ENCODE results near the gene TEX9.

TEX9 gene

GRCh38 chr15:56356616-56357015 is 8.6 kb upstream of the TEX9 start:
- Histone ChIP-seq H4K20me1 (ENCODE audit: insufficient read depth, low read length) (no peaks in the 10 kb centered on the region), H3K4me1 (ENCODE audit: low read length) (peaks cover 9% of the 10 kb centered on the region), H3K9ac (ENCODE audit: low read length) (no peak overlapping the region), H3K36me3 (replicated peaks; ENCODE audit: low read depth, low read length) (no peaks in the 10 kb centered on the region), H3K9me3 (ENCODE audit: insufficient read depth, low read length) (no peaks in the 10 kb centered on the region), H3K27me3 (ENCODE audit: low read depth, low read length) (no peaks in the 10 kb centered on the region), H3K4me2 (ENCODE audit: low read length) (peak overlapping the region; percentile 12), H3K27ac (ENCODE audit: low read length) (no peak overlapping the region), H2AFZ (ENCODE audit: low read depth, low read length) (no peak overlapping the region), H3K4me3 (ENCODE audit: low read length) (no peak overlapping the region), H3K79me2 (ENCODE audit: low read length) (no peaks in the 10 kb centered on the region)
- TF ChIP-seq EZH2phosphoT487 (IDR thresholded peaks at IDR 0.05; ENCODE audit: low read depth) (no peak), CTCF (IDR thresholded peaks at IDR 0.05; ENCODE audit: low read depth, low read length) (no peak)

GRCh38 chr15:56358604-56359003 is 6.6 kb upstream of the TEX9 start:
- peaks cover 9% of the 10 kb centered on the region for H3K4me1 ChIP-seq (ENCODE audit: low read length)
- no peaks in the 10 kb centered on the region for H3K36me3 ChIP-seq (replicated peaks; ENCODE audit: low read depth, low read length)
- H3K9me3 ChIP-seq (ENCODE audit: insufficient read depth, low read length), result no peaks in the 10 kb centered on the region
- H2AFZ ChIP-seq (ENCODE audit: low read depth, low read length), result no peak overlapping the region
- no peaks in the 10 kb centered on the region for H3K79me2 ChIP-seq (ENCODE audit: low read length)
- H3K4me2 ChIP-seq (ENCODE audit: low read length), result no peak overlapping the region
- no peak overlapping the region for H3K9ac ChIP-seq (ENCODE audit: low read length)
- no peak overlapping the region for H3K4me3 ChIP-seq (ENCODE audit: low read length)
- H3K27ac ChIP-seq (ENCODE audit: low read length), result no peak overlapping the region
- no peaks in the 10 kb centered on the region for H3K27me3 ChIP-seq (ENCODE audit: low read depth, low read length)
- H4K20me1 ChIP-seq (ENCODE audit: insufficient read depth, low read length), result no peaks in the 10 kb centered on the region
- TF ChIP-seq EZH2phosphoT487 (IDR thresholded peaks at IDR 0.05; ENCODE audit: low read depth) (no peak), CTCF (IDR thresholded peaks at IDR 0.05; ENCODE audit: low read depth, low read length) (no peak)

- no peak overlapping the region for H3K9ac ChIP-seq (ENCODE audit: low read length)
- no peak for TF ChIP-seq CTCF (IDR thresholded peaks at IDR 0.05; ENCODE audit: low read depth, low read length)
- TF ChIP-seq EZH2phosphoT487 (IDR thresholded peaks at IDR 0.05; ENCODE audit: low read depth), result no peak
- peaks cover 16% of the 10 kb centered on the region for H3K4me1 ChIP-seq (ENCODE audit: low read length)
- no peak overlapping the region for H3K4me3 ChIP-seq (ENCODE audit: low read length)
- no peak overlapping the region for H3K27ac ChIP-seq (ENCODE audit: low read length)
- no peaks in the 10 kb centered on the region for H3K9me3 ChIP-seq (ENCODE audit: insufficient read depth, low read length)
- H4K20me1 ChIP-seq (ENCODE audit: insufficient read depth, low read length), result no peaks in the 10 kb centered on the region
- no peak overlapping the region for H3K4me2 ChIP-seq (ENCODE audit: low read length)
- H2AFZ ChIP-seq (ENCODE audit: low read depth, low read length), result no peak overlapping the region
- no peaks in the 10 kb centered on the region for H3K27me3 ChIP-seq (ENCODE audit: low read depth, low read length)
- no peaks in the 10 kb centered on the region for H3K79me2 ChIP-seq (ENCODE audit: low read length)
- H3K36me3 ChIP-seq (replicated peaks; ENCODE audit: low read depth, low read length), result no peaks in the 10 kb centered on the region
Observed at GRCh38 chr15:56361987-56362386, 3.2 kb upstream of the TEX9 start.

- H3K4me2 ChIP-seq (ENCODE audit: low read length), result peak overlapping the region; percentile 74
- no peaks in the 10 kb centered on the region for H3K79me2 ChIP-seq (ENCODE audit: low read length)
- no peaks in the 10 kb centered on the region for H4K20me1 ChIP-seq (ENCODE audit: insufficient read depth, low read length)
- TF ChIP-seq CTCF (IDR thresholded peaks at IDR 0.05; ENCODE audit: low read depth, low read length) (no peak), EZH2phosphoT487 (IDR thresholded peaks at IDR 0.05; ENCODE audit: low read depth) (no peak)
- peak overlapping the region; percentile 84 for H3K4me3 ChIP-seq (ENCODE audit: low read length)
- H2AFZ ChIP-seq (ENCODE audit: low read depth, low read length), result peak overlapping the region; percentile 98; the same call in 1 of the 2 replicates
- H3K9ac ChIP-seq (ENCODE audit: low read length), result no peak overlapping the region
- H3K36me3 ChIP-seq (replicated peaks; ENCODE audit: low read depth, low read length), result no peaks in the 10 kb centered on the region
- peaks cover 24% of the 10 kb centered on the region for H3K4me1 ChIP-seq (ENCODE audit: low read length)
- no peaks in the 10 kb centered on the region for H3K9me3 ChIP-seq (ENCODE audit: insufficient read depth, low read length)
- H3K27me3 ChIP-seq (ENCODE audit: low read depth, low read length), result 0 out of 2 replicates have a peak, but pooled peaks cover 4% of the 10 kb centered on the region
- no peak overlapping the region for H3K27ac ChIP-seq (ENCODE audit: low read length)
Observed at GRCh38 chr15:56366211-56366610, 985 bp downstream of the TEX9 start.
